Measurements from ENCODE around the gene TEX35.

GRCh38 chr1:178516110-178516509 is 3.2 kb downstream of the TEX35 start:
- TF ChIP-seq YY1 (IDR thresholded peaks at IDR 0.05; ENCODE audit: insufficient read depth, insufficient read length): no peak
- no peak for TF ChIP-seq SUZ12 (IDR thresholded peaks at IDR 0.05; ENCODE audit: extremely low read depth, insufficient read depth, insufficient read length)
- no peak for TF ChIP-seq ZNF274 (IDR thresholded peaks at IDR 0.05; ENCODE audit: low read depth, low read length)

Data from NT2/D1 (cell line).